ENCODE data around the gene VILL. TPM values are rescaled to one million over a fixed set of nuclear protein-coding genes. Genes with fewer than 3 reads are reported as not detected.
"Not testable (repeated sequence)": the region's sequence is repeated elsewhere in the genome, so short reads cannot be mapped to it uniquely, and the experiment has no call there.

VILL gene
- total RNA-seq, 1 donor from 2014 or later = 11.4 TPM

- no peak for DNase-seq
- H3K4me1 Mint-ChIP-seq = peaks cover under 1% of the 10 kb centered on the region
- intact Hi-C loops (cut with micrococcal nuclease) = loop anchor here (5.0 to 10.0 kb wide), 2 partner anchors 378 to 515 kb away; partner anchors contain the start of gene XYLB
- H3K36me3 Mint-ChIP-seq (ENCODE audit: low read depth) = no peaks in the 10 kb centered on the region
- H3K4me3 Mint-ChIP-seq = no peak overlapping the region
- H3K27ac Mint-ChIP-seq = no peak overlapping the region
- no peaks in the 10 kb centered on the region for H3K9me3 Mint-ChIP-seq
- peaks cover 2% of the 10 kb centered on the region for H3K27me3 Mint-ChIP-seq
Observed at GRCh38 chr3:37969596-37970100, 20.9 kb upstream of the VILL start.

GRCh38 chr3:37970802-37971201, 19.8 kb upstream of the VILL start:
- Mint-ChIP-seq H3K36me3 (ENCODE audit: low read depth) (no peaks in the 10 kb centered on the region), H3K27me3 (no peaks in the 10 kb centered on the region), H3K4me3 (no peak overlapping the region), H3K9me3 (no peaks in the 10 kb centered on the region), H3K4me1 (peaks cover 4% of the 10 kb centered on the region), H3K27ac (no peak overlapping the region)
- intact Hi-C loops (cut with micrococcal nuclease) = loop anchor here (5.0 to 10.0 kb wide), 2 partner anchors 376 to 514 kb away; partner anchors contain the start of gene XYLB
- DNase-seq = no peak

GRCh38 chr3:37971467-37971866, 19.1 kb upstream of the VILL start:
- intact Hi-C loops (cut with micrococcal nuclease) = loop anchor here (5.0 to 10.0 kb wide), 2 partner anchors 376 to 513 kb away; partner anchors contain the start of gene XYLB
- DNase-seq = no peak
- Mint-ChIP-seq H3K4me1 (peaks cover 4% of the 10 kb centered on the region), H3K36me3 (ENCODE audit: low read depth) (no peaks in the 10 kb centered on the region), H3K9me3 (no peaks in the 10 kb centered on the region), H3K27me3 (no peaks in the 10 kb centered on the region), H3K4me3 (no peak overlapping the region), H3K27ac (no peak overlapping the region)

- H3K4me1 Mint-ChIP-seq; H3K27ac Mint-ChIP-seq; H3K36me3 Mint-ChIP-seq (ENCODE audit: low read depth); H3K9me3 Mint-ChIP-seq; DNase-seq; H3K27me3 Mint-ChIP-seq; H3K4me3 Mint-ChIP-seq: not testable (repeated sequence)
- intact Hi-C loops (cut with micrococcal nuclease) = loop anchor here (5.0 to 10.0 kb wide), 2 partner anchors 375 to 513 kb away; partner anchors contain the start of gene XYLB
Observed at GRCh38 chr3:37972056-37972455, 18.5 kb upstream of the VILL start.

- peaks cover 4% of the 10 kb centered on the region for H3K4me1 Mint-ChIP-seq
- no peak overlapping the region for H3K27ac Mint-ChIP-seq
- no peaks in the 10 kb centered on the region for H3K36me3 Mint-ChIP-seq (ENCODE audit: low read depth)
- H3K9me3 Mint-ChIP-seq = no peaks in the 10 kb centered on the region
- H3K27me3 Mint-ChIP-seq = no peaks in the 10 kb centered on the region
- no peak for DNase-seq
- H3K4me3 Mint-ChIP-seq = no peak overlapping the region
- intact Hi-C loops (cut with micrococcal nuclease) = loop anchor here (1.0 to 10.0 kb wide), 3 partner anchors 30 to 511 kb away; partner anchors contain the start of gene XYLB
Observed at GRCh38 chr3:37973246-37974054, 17.1 kb upstream of the VILL start.

- Mint-ChIP-seq H3K36me3 (ENCODE audit: low read depth) (no peaks in the 10 kb centered on the region), H3K27ac (no peak overlapping the region), H3K4me3 (no peak overlapping the region), H3K4me1 (peaks cover 4% of the 10 kb centered on the region), H3K27me3 (no peaks in the 10 kb centered on the region), H3K9me3 (no peaks in the 10 kb centered on the region)
- DNase-seq = peak; percentile 91
- intact Hi-C loops (cut with micrococcal nuclease) = loop anchor here (1.0 to 10.0 kb wide), 3 partner anchors 29 to 510 kb away; partner anchors contain the start of gene XYLB
Observed at GRCh38 chr3:37974121-37975083, 16.2 kb upstream of the VILL start.

- Mint-ChIP-seq H3K9me3 (no peaks in the 10 kb centered on the region), H3K36me3 (ENCODE audit: low read depth) (no peaks in the 10 kb centered on the region)
Observed at GRCh38 chr3:37979541-37980461, 10.8 kb upstream of the VILL start.

GRCh38 chr3:37980462-37981347, 9.9 kb upstream of the VILL start:
- intact Hi-C loops (cut with micrococcal nuclease) = no loop called here
- H3K9me3 Mint-ChIP-seq = no peaks in the 10 kb centered on the region
- H3K27ac Mint-ChIP-seq = no peak overlapping the region
- H3K4me1 Mint-ChIP-seq = no peaks in the 10 kb centered on the region
- no peak overlapping the region for H3K4me3 Mint-ChIP-seq
- no peaks in the 10 kb centered on the region for H3K36me3 Mint-ChIP-seq (ENCODE audit: low read depth)
- no peak for DNase-seq
- H3K27me3 Mint-ChIP-seq = no peaks in the 10 kb centered on the region

More at GRCh38 chr3:37979541-37980461, 10.8 kb upstream of the VILL start:
- DNase-seq = no peak
- Mint-ChIP-seq H3K27me3 (no peaks in the 10 kb centered on the region), H3K4me3 (no peak overlapping the region), H3K4me1 (peaks cover 3% of the 10 kb centered on the region), H3K27ac (no peak overlapping the region)
- intact Hi-C loops (cut with micrococcal nuclease) = loop anchor here (10.0 kb wide), 1 partner anchor 505 kb away; no protein-coding TSS in a partner anchor

GRCh38 chr3:37981348-37981664, 9.3 kb upstream of the VILL start:
- no peak for DNase-seq
- no peaks in the 10 kb centered on the region for H3K9me3 Mint-ChIP-seq
- intact Hi-C loops (cut with micrococcal nuclease) = no loop called here
- no peaks in the 10 kb centered on the region for H3K36me3 Mint-ChIP-seq (ENCODE audit: low read depth)
- no peak overlapping the region for H3K4me3 Mint-ChIP-seq
- no peaks in the 10 kb centered on the region for H3K27me3 Mint-ChIP-seq
- H3K4me1 Mint-ChIP-seq = no peaks in the 10 kb centered on the region
- no peak overlapping the region for H3K27ac Mint-ChIP-seq

- H3K9me3 Mint-ChIP-seq = no peaks in the 10 kb centered on the region
- intact Hi-C loops (cut with micrococcal nuclease) = no loop called here
- H3K4me3 Mint-ChIP-seq = no peak overlapping the region
- no peaks in the 10 kb centered on the region for H3K4me1 Mint-ChIP-seq
- DNase-seq = no peak
- H3K27me3 Mint-ChIP-seq = no peaks in the 10 kb centered on the region
- no peak overlapping the region for H3K27ac Mint-ChIP-seq
- H3K36me3 Mint-ChIP-seq (ENCODE audit: low read depth) = no peaks in the 10 kb centered on the region
Observed at GRCh38 chr3:37982331-37982730, 8.3 kb upstream of the VILL start.

GRCh38 chr3:37984051-37984450, 6.5 kb upstream of the VILL start:
- Mint-ChIP-seq H3K4me3 (no peak overlapping the region), H3K27ac (no peak overlapping the region), H3K4me1 (no peaks in the 10 kb centered on the region), H3K27me3 (no peaks in the 10 kb centered on the region), H3K36me3 (ENCODE audit: low read depth) (no peaks in the 10 kb centered on the region), H3K9me3 (no peaks in the 10 kb centered on the region)
- intact Hi-C loops (cut with micrococcal nuclease) = no loop called here
- DNase-seq = no peak

GRCh38 chr3:37984596-37984995, 6.0 kb upstream of the VILL start:
- Mint-ChIP-seq H3K4me3 (no peak overlapping the region), H3K36me3 (ENCODE audit: low read depth) (no peaks in the 10 kb centered on the region), H3K9me3 (no peaks in the 10 kb centered on the region), H3K27ac (no peak overlapping the region), H3K4me1 (peaks cover 2% of the 10 kb centered on the region), H3K27me3 (no peaks in the 10 kb centered on the region)
- no peak for DNase-seq
- intact Hi-C loops (cut with micrococcal nuclease) = no loop called here
